Ascending aorta (tissue), 2 donors: ENCODE results near the gene BAZ2B. TPM values are rescaled to one million over a fixed set of nuclear protein-coding genes. Genes with fewer than 3 reads are reported as not detected.

Source experiments
- DNase-seq, 2 donors: peaks; one replicate each; pipeline ENCODE4 v3.0.0-alpha.2; 2019; ENCODE audit warnings: low spot score in 2 of 2
- H3K27ac ChIP-seq, 2 donors: fragments of 200-600 bp; sonication (generic); one replicate each; pipeline ENCODE4 v1.5.1; 2016 to 2017; ENCODE audit warnings: mild to moderate bottlenecking in 1 of 2
- H3K27me3 ChIP-seq: fragments of 200-600 bp; sonication (generic); one replicate; pipeline ENCODE4 v1.5.1; 2017
- H3K36me3 ChIP-seq, 2 donors: fragments of 200-600 bp; sonication (generic); one replicate each; pipeline ENCODE4 v1.5.1; 2016
- H3K4me1 ChIP-seq, 2 donors: fragments of 200-600 bp; sonication (generic); one replicate each; pipeline ENCODE4 v1.5.1; 2016 to 2017; ENCODE audit warnings: mild to moderate bottlenecking in 1 of 2
- H3K4me3 ChIP-seq, 2 donors: fragments of 200-600 bp; sonication (generic); one replicate each; pipeline ENCODE4 v1.5.1; 2016 to 2017; ENCODE audit warnings: mild to moderate bottlenecking in 1 of 2
- H3K9me3 ChIP-seq, 2 donors: fragments of 200-600 bp; sonication (generic); one replicate each; pipeline ENCODE4 v1.5.1; 2016
- CTCF ChIP-seq, 3 experiments: fragments of 200-600 bp in 2 of 3; fragments of 450-650 bp in 1 of 3; sonication (generic) in 2 of 3; IDR thresholded peaks; one replicate each; pipeline ENCODE4 v1.5.1; 2016 to 2019; ENCODE audit warnings: antibody characterized with exemption in 3 of 3, mild to moderate bottlenecking in 1 of 3, moderate library complexity in 1 of 3
- intact Hi-C: fragments of 100-400 bp; cut with DNase I; formaldehyde crosslinking; loops from one replicate; pipeline ENCODE4 v1.15.1; 2023
- total RNA-seq: library from RNA; depleted of rRNA; stranded (reverse); fragments of >200 nt; gene quantifications from one replicate; pipeline ENCODE4 v1.1.0, GENCODE V29; 2016

Gene BAZ2B
- total RNA-seq, 1 donor from 2014 or later, result 30.8 TPM

GRCh38 chr2:159615367-159616285 is 722 bp downstream of the BAZ2B start:
- DNase-seq, result peak; percentile 52 to 90
- Histone ChIP-seq H3K4me3 (peak overlapping the region; percentile 77 to 81), H3K4me1 (peaks cover 2 to 12% of the 10 kb centered on the region in 2 donors), H3K27ac (peak overlapping the region; percentile 94 to 97), H3K36me3 (no peaks in the 10 kb centered on the region), H3K9me3 (no peaks in the 10 kb centered on the region), H3K27me3 (no peaks in the 10 kb centered on the region)
- no peak for TF ChIP-seq CTCF (IDR thresholded peaks at IDR 0.05)
- intact Hi-C loops, result loop anchor here (1.0 to 10.0 kb wide), 7 partner anchors 97 to 879 kb away; partner anchors contain the start of genes CD302, MARCHF7, RBMS1 and TANC1

- peak in 1 of 2 donors; percentile 77 for DNase-seq
Measured at GRCh38 chr2:159614534-159615366, 1.6 kb downstream of the BAZ2B start.

GRCh38 chr2:159613651-159614285 is 2.6 kb downstream of the BAZ2B start:
- TF ChIP-seq CTCF (IDR thresholded peaks at IDR 0.05), result no peak
- peak overlapping the region; percentile 77 to 81 for H3K4me3 ChIP-seq
- DNase-seq, result no peak
- no peaks in the 10 kb centered on the region for H3K9me3 ChIP-seq
- H3K27me3 ChIP-seq, result no peaks in the 10 kb centered on the region
- peaks cover 2 to 24% of the 10 kb centered on the region in 2 donors for H3K4me1 ChIP-seq
- peak overlapping the region; percentile 94 to 97 for H3K27ac ChIP-seq
- intact Hi-C loops, result loop anchor here (10.0 kb wide), 5 partner anchors 99 to 881 kb away; partner anchors contain the start of genes CD302, RBMS1 and TANC1
- H3K36me3 ChIP-seq, result no peaks in the 10 kb centered on the region

More at GRCh38 chr2:159614534-159615366, 1.6 kb downstream of the BAZ2B start:
- Histone ChIP-seq H3K4me1 (peaks cover 2 to 19% of the 10 kb centered on the region in 2 donors), H3K27me3 (no peaks in the 10 kb centered on the region), H3K9me3 (no peaks in the 10 kb centered on the region), H3K4me3 (peak overlapping the region; percentile 77 to 81), H3K36me3 (no peaks in the 10 kb centered on the region), H3K27ac (peak overlapping the region; percentile 94 to 97)
- intact Hi-C loops, result loop anchor here (1.0 to 10.0 kb wide), 7 partner anchors 98 to 880 kb away; partner anchors contain the start of genes CD302, MARCHF7, RBMS1 and TANC1
- no peak for TF ChIP-seq CTCF (IDR thresholded peaks at IDR 0.05)

- intact Hi-C loops, result loop anchor here (10.0 kb wide), 5 partner anchors 98 to 882 kb away; partner anchors contain the start of genes CD302, RBMS1 and TANC1
- Histone ChIP-seq H3K4me3 (peak overlapping the region; percentile 77 to 81), H3K27ac (no peak overlapping the region), H3K9me3 (no peaks in the 10 kb centered on the region), H3K4me1 (peaks cover 2 to 20% of the 10 kb centered on the region in 2 donors), H3K27me3 (no peaks in the 10 kb centered on the region), H3K36me3 (no peaks in the 10 kb centered on the region)
- DNase-seq, result no peak
- no peak for TF ChIP-seq CTCF (IDR thresholded peaks at IDR 0.05)
Measured at GRCh38 chr2:159613091-159613490, 3.3 kb downstream of the BAZ2B start.
